AG08396 (cell line): ENCODE results near the gene HUS1.
"Not testable (repeated sequence)": the region's sequence is repeated elsewhere in the genome, so short reads cannot be mapped to it uniquely, and the experiment has no call there.

Experiments
- DNase-seq: peaks from one replicate; pipeline ENCODE4 v3.0.0; 2012; ENCODE audit warnings: low spot score, mixed read lengths

Gene HUS1

GRCh38 chr7:47923081-47923875 lies 56.1 kb downstream of the HUS1 start:
- DNase-seq = not testable (repeated sequence)

- not testable (repeated sequence) for DNase-seq
These were observed 62.9 kb downstream of the HUS1 start for GRCh38 chr7:47916514-47916913.

DNA sequence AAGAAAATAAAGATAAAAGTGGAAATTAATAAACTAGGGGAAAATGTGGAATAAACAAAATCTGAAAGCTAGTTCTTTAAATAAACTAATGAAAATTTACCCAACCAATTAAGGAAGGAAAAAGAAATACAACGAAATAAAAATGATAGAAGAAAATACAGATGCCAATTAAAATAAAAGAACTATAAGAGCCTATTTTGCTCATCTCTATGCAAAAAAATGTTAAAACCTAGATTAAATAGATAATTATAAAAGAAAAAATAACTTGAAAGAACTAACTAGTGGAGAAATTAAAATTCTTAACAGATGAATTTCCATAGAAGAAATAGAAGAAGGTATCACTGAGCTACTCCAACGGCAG lies 63.8 kb downstream of the HUS1 start:
- DNase-seq = no peak

DNA sequence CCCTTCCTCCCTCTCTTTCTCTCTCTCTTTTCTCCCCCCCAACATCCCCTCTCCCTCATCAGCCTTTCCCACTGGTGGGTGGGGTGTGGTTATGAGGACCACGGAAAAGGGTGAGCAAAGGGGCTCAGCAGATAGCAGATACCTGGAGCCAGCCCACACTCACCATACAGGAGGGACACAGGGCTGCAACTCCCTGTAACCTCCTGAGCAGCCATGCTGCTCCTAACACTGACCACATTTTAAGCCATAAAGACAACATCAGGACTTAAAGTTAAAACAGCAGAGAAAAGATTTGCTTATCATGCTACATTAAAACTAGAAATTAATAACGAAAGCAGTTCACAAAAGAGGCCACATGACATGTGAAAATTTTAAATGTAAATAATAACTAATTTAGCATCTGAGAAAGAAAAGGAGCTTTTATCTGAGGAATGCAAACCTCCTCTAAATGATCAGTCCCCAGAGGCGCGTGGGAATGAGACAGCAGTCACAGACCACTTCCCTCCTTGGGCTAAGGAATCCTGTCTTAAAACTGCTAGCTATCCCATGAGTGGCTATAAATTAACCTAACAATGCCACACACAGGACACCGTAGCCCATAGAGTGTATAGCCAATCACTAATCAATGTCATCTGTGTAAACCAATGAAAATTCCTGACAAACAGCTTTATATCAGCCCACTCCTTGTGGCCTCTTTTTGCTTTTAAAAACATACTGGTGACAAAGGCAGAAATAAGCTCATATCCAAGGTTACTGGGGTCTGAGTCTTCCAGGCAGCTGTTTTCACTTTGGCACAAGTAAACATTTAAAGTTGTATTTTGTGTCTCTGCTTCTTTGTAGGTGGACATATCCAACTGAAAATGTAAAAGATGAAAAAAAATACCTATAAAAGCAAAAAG lies 64.4 kb downstream of the HUS1 start:
- DNase-seq = no peak
